Measurements from ENCODE around the gene GBP2. TPM values are rescaled to one million over a fixed set of nuclear protein-coding genes. Genes with fewer than 3 reads are reported as not detected.

The GBP2 gene
- polyA plus RNA-seq, 3 donors = 46.1 to 83.9 (median 74.1) TPM

GRCh38 chr1:89102021-89102420 is 23.9 kb downstream of the GBP2 start:
- Histone ChIP-seq H3K4me1 (ENCODE audit: control insufficient read depth in 1 of 2, insufficient read depth in 2 of 2, low read length in 2 of 2) (no peaks in the 10 kb centered on the region), H3K27ac (ENCODE audit: low read depth in 1 of 2, low read length in 2 of 2) (no peak overlapping the region), H3K79me2 (ENCODE audit: insufficient read depth, low read length) (no peaks in the 10 kb centered on the region), H3K27me3 (ENCODE audit: control insufficient read depth in 2 of 2, insufficient read depth in 2 of 2, low read length in 2 of 2) (no peaks in the 10 kb centered on the region), H3K36me3 (replicated peaks in 1 of 2; ENCODE audit: control insufficient read depth in 1 of 2, insufficient read depth in 2 of 2, low read length in 2 of 2) (peaks cover 23 to 33% of the 10 kb centered on the region in 2 donors), H2AFZ (ENCODE audit: insufficient read depth, low read depth, low read length, poor library complexity, severe bottlenecking) (no peak overlapping the region), H4K20me1 (ENCODE audit: insufficient read depth, low read length) (no peaks in the 10 kb centered on the region), H3K9ac (ENCODE audit: insufficient read depth, low read length, poor library complexity, severe bottlenecking) (no peak overlapping the region), H3K9me3 (replicated peaks in 1 of 2; ENCODE audit: control insufficient read depth in 1 of 2, insufficient read depth in 1 of 2, low read length in 2 of 2) (peaks cover 3 to 6% of the 10 kb centered on the region in 2 donors), H3K4me3 (replicated peaks in 1 of 3; ENCODE audit: low read depth in 2 of 3, low read length in 3 of 3) (no peak overlapping the region), H3K4me2 (replicated peaks; ENCODE audit: extremely low read depth, low read length, poor library complexity, severe bottlenecking) (no peak overlapping the region)
- intact Hi-C loops (cut with micrococcal nuclease) = no loop called here
- peak in 1 of 3 donors; percentile 46 for DNase-seq
- Mint-ChIP-seq H3K9me3 (peaks cover 2 to 21% (median 8%) of the 10 kb centered on the region in 7 donors), H3K36me3 (peaks cover 23 to 31% of the 10 kb centered on the region in 2 donors), H3K27me3 (ENCODE audit: low read depth in 3 of 3) (peaks cover 0 to 4% (median 0%) of the 10 kb centered on the region in 3 donors), H3K4me1 (no peaks in the 10 kb centered on the region), H3K4me3 (no peak overlapping the region), H3K27ac (no peak overlapping the region)
- TF ChIP-seq CTCF (IDR thresholded peaks at IDR 0.05) = no peak

GRCh38 chr1:89100412-89100811 is 25.5 kb downstream of the GBP2 start:
- Histone ChIP-seq H3K9ac (ENCODE audit: insufficient read depth, low read length, poor library complexity, severe bottlenecking) (no peak overlapping the region), H3K4me1 (ENCODE audit: control insufficient read depth in 1 of 2, insufficient read depth in 2 of 2, low read length in 2 of 2) (no peaks in the 10 kb centered on the region), H3K9me3 (replicated peaks in 1 of 2; ENCODE audit: control insufficient read depth in 1 of 2, insufficient read depth in 1 of 2, low read length in 2 of 2) (peaks cover 3 to 11% of the 10 kb centered on the region in 2 donors), H3K4me2 (replicated peaks; ENCODE audit: extremely low read depth, low read length, poor library complexity, severe bottlenecking) (no peak overlapping the region), H3K27me3 (ENCODE audit: control insufficient read depth in 2 of 2, insufficient read depth in 2 of 2, low read length in 2 of 2) (no peaks in the 10 kb centered on the region), H3K79me2 (ENCODE audit: insufficient read depth, low read length) (no peaks in the 10 kb centered on the region), H3K27ac (ENCODE audit: low read depth in 1 of 2, low read length in 2 of 2) (no peak overlapping the region), H3K36me3 (replicated peaks in 1 of 2; ENCODE audit: control insufficient read depth in 1 of 2, insufficient read depth in 2 of 2, low read length in 2 of 2) (peaks cover 7 to 17% of the 10 kb centered on the region in 2 donors), H4K20me1 (ENCODE audit: insufficient read depth, low read length) (no peaks in the 10 kb centered on the region), H2AFZ (ENCODE audit: insufficient read depth, low read depth, low read length, poor library complexity, severe bottlenecking) (no peak overlapping the region), H3K4me3 (replicated peaks in 1 of 3; ENCODE audit: low read depth in 2 of 3, low read length in 3 of 3) (no peak overlapping the region)
- TF ChIP-seq CTCF (IDR thresholded peaks at IDR 0.05) = no peak
- intact Hi-C loops (cut with micrococcal nuclease) = no loop called here
- peaks cover 0 to 4% (median 0%) of the 10 kb centered on the region in 3 donors for H3K27me3 Mint-ChIP-seq (ENCODE audit: low read depth in 3 of 3)
- H3K36me3 Mint-ChIP-seq = peaks cover 7 to 15% of the 10 kb centered on the region in 2 donors
- DNase-seq = no peak
- no peak overlapping the region for H3K4me3 Mint-ChIP-seq
- 97% methylated on average over 3 of the region's 3 CpGs for WGBS (ENCODE audit: insufficient coverage)
- no peak overlapping the region for H3K27ac Mint-ChIP-seq
- H3K4me1 Mint-ChIP-seq = no peaks in the 10 kb centered on the region
- H3K9me3 Mint-ChIP-seq = peaks cover 9 to 24% (median 15%) of the 10 kb centered on the region in 7 donors
